K562 (cell line): ENCODE measurements around the gene APBB2.

ENCODE experiments used
- CHD1 ChIP-seq: fragments of 200-600 bp; sonication (generic); IDR thresholded peaks from one replicate; pipeline ENCODE4 v1.6.1; 2012; ENCODE audit warnings: mild to moderate bottlenecking, moderate library complexity, low read length, inconsistent platforms
- CTCF ChIP-seq, 3 experiments: IDR thresholded peaks in 2 of 3; conservative IDR thresholded peaks in 1 of 3; 2 replicates each; pipeline ENCODE4 v1.5.1; 2011 to 2012; ENCODE audit warnings: low read length in 3 of 3, mild to moderate bottlenecking in 3 of 3, control low read depth in 2 of 3, improper control_type of control experiment in 1 of 3, inconsistent platforms in 1 of 3, low read depth in 1 of 3, mixed read lengths in 1 of 3, moderate library complexity in 1 of 3; ENCODE audit not compliant: insufficient read depth in 2 of 3
- MAFK ChIP-seq: IDR thresholded peaks from 2 replicates; pipeline ENCODE4 v1.6.1; 2011; ENCODE audit warnings: low read length, improper control_type of control experiment

GRCh38 chr4:40908297-40908696 is 306.0 kb downstream of the APBB2 start:
- no peak for TF ChIP-seq MAFK
- TF ChIP-seq CTCF (IDR thresholded peaks at IDR 0.05 in 2 of 3, conservative IDR thresholded peaks at IDR 0.05 in 1 of 3; ENCODE audit: insufficient read depth in 2 of 3, low read depth in 1 of 3, low read length in 3 of 3), result no peak
- no peak for TF ChIP-seq CHD1
